ENCODE results near the gene ABHD8.

ABHD8 gene

DNA sequence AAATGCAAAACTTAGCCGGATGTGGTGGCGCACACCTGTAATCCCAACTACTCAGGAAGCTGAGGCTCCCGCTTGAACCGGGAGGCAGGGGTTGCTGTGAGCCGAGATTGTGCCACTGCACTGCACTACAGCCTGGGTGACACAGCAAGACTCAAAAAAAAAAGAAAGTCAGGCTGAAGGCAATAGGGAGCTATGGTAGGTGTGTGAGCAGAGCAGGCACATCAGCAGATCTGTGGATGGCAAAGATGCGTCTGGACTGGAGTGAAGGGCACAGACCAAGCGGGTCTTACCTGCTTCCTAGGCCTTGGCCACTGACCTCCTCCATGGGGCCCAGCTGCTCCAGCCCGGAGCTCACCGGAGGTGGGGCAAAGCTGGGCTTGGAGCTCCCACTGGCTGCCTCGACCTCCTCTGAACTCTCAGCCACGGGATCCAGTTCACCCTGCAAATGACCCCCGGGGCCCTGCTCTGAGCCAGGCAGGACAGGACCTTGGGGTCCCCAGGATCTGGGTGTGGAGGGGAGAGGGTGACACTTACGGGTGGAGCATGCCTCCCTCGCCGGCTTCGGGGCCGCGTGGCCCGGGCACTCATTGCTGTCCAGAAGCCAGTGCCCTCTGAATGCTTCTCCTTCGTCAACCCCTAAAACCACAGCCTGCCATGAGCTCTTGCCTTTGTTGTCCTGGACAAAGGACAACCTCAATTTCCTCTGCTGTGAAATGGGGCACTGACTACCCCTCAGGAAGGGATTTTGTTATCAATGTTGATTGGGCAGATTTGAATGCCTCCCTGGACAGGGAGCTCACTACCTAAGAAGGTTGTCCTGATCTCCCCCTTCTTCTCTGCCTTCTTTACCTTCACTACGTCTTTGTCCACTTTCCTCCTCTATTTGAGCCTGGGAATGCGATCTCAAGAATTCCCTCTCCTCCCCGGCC is 39.2 kb downstream of the ABHD8 start:
- DNase-seq, result no peak

DNA sequence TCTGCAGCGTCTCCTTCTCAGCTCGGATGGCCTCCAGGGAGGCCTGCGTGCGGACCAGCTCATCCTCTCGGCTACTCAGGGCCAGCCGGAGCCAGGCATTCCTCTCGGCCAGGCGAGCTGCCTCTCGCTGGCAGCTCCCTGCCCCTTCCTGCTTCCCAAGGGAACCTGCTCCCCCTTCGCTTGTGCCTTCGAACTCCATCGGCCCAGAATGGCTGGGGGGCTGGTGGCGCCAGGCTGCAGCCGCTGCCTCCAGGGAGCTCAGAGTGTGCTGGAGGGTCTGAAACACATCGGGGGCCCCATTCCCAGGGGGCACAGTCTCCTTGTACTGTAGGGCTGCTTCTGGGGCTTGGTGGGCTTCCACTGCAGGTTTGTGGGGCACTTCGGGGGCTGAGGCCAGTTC is 40.7 kb downstream of the ABHD8 start:
- DNase-seq, result no peak

DNA sequence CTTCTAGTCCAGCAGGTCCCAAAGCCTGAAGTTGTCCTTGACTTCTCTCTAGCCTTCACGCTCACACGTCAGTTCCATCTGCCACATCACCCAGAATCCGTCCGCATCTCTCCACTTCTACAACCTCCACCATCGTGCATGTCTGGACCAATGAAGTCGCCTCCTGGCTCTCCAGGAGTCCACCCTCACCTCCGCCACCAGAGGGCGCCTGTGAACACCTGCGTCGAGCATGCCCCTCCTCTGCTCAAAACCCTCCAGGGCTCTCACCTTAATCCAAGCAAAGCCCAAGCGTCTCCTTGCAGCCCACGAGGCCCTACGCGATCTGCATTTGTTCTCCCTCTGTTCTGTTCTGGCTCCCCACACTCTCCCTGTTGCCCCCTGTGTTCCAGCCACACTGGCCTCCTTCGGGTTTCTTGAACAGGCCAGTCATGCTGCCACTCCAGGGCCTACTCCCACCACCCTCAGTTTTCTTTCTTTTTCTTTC is 42.3 kb downstream of the ABHD8 start:
- peak; percentile 92 for DNase-seq

DNA sequence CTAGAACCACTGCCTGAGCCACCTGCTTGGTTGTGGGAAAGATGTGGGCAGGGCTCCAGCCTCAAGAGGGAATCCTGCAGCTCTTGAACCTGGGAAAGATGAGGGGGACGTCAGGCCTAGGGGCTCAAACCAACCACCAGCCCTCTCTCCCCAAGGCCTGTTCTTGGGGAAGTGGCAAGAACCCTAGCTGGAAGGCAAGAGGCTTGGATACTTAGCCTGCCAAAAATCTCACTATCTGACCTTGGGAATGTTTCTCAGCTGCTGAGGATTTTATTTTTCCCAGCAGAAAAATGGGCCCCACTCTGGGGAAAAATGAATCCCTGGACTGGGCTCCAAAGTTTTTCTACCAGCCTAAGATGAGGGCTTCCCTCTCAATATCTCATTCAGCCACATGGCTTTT is 43.3 kb downstream of the ABHD8 start:
- DNase-seq, result no peak

DNA sequence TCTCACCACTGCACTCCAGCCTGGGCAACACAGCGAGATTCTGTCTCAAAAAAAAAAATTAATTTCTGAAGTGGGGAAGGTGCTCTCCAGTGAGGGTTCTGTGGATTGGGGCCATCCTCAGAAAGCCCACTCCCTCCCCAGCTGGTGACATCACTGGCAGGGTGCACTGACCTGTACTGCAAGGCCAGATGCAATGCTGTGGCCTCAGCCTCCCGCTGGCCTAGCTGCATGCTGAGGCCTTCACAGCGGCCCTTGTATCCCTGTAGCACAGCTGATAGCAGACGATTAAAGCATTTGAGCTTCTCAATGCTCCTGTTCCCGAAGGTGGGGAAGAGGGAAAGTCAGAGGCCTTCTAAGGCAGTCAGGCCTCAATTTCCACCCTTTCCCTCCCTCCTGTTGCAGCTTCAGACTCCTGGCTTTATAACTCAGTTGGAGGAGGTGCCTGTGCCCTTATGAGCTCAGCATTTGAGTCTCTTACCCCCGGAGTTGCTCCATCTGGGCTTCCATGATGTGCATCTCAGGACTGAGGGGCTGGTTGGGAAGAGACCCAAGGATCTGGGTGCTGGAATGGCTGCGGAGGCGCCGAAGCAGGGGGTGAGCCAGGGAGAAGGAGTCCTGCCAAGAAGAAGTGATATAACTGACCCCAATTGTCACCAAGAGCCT is 44.0 kb downstream of the ABHD8 start:
- DNase-seq, result no peak

DNA sequence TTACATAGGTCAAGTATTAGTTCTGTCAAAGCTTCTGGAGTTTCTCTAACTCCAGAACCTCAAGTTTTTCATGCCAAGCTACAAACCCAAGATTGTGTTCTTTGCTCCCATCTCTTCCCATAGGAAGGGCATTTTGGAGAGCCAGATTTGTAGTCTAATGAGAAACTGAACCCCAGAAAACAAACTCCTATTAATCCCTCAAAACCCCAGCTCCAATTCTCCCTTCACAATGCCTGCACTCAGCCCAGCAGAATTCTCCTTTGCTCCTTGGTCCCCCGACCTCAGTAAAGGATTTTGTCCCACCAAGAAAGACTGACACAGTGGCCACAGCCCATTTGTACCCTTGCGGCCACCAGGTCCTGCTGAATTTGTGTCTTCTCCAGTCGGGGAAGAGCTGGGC is 47.1 kb downstream of the ABHD8 start:
- DNase-seq, result no peak

DNA sequence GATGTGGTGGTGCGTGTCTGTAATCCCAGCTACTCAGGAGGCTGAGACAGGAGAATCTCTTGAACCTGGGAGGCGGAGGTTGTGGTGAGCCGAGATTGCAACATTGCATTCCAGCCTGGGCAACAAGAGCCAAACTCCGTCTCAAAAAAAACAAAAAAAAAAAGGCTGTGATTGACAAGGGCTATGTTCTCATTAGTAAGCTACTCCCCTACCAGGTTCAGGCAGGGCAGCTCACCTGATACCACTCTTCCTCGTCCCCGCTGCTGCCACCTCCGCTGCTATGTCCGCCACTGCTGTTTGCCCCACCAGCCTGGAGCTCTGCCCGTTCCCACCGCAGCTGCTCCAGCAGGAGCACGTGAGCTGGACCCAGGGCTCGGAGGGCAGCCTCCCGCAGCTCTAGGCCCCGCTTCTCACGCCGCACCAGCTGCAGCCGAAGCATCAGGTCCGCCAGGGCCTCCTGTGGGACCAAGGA is 48.0 kb downstream of the ABHD8 start:
- DNase-seq, result no peak

DNA sequence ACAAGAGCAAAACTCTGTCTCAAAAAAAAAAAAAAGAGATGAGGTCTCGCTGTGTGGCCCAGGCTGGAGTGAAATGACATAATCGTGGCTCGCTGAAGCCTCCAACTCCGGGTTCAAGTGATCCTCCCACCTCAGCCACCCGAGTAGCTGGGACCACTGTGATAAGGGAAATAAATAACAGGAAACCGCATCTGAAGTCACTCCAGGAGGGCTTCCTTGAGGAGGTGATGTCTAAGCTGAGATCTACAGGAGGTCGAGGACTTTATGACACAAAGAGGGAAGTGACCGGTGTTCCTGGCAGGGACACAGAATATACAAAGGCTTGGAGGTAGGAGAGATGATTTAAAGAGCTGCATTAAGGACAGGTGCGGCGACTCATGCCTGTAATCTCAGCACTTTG is 48.6 kb downstream of the ABHD8 start:
- DNase-seq, result no peak

DNA sequence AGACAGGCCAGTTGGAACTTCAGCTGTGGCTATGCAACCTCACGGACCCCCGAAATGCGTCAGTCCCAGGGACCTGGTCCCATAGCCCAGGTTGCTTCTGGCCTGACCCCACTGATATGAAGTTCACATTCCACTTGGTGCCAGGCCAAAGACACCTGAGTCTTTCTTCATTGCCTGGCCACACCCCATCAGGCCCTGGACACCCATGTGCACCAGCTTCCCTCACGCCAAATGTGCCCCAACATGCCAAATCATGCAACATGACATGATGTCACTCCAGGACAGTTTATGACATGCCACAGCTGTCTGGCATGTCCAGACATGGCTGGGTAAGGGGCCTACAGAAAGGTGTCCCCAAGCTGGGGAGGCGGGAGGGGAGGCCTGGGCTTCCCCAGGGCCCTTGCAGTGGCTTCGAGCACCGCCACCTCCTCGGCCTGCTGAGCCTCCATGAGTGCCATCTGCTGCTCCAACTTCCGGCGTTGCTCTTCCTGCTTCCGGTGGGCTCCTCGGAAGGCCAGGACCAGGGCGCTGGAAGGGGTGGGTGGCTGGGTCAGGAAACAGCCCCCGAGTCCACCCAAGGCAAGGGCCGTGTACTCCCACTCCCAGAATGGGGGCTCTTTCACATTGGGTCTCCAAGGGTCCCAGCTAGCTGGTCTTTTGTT is 53.2 kb downstream of the ABHD8 start:
- no peak for DNase-seq

DNA sequence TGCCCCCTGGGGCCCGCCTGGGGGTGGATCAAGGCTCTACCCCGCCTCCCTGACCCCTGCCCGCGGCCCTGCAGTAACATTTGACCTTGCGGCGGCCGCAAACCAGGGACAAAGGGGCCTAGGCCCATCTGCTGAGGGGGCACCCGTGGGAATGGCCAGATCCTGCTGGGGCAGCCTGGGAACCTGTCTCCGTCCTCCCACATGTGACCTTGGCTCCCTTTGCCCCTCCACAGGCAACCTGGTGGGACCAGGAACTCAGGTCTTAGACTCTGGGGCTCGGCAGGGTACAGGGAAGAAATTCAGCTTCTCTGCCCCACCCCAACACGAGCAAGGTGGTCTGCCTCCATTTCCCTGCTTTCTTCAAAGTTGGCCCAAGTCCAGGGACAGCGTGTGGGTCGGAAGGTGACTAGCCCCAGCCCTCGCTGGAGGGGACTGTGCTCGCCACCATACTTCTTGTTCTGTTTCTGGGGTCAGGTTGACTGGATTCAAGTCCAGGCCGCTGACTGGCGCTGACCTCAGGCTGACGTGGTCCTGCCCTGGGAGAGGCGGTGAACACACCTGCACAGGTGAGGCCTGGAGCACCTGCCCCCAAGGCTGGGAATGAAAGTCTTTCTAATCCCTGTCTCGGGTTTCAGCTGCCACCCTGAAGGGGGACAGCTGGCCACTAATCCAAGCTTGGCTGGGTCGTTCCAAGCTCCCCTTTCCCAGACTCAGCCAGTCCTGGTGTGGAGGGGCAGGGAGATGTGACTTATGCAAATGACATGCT is 55.0 kb downstream of the ABHD8 start:
- DNase-seq, result no peak

DNA sequence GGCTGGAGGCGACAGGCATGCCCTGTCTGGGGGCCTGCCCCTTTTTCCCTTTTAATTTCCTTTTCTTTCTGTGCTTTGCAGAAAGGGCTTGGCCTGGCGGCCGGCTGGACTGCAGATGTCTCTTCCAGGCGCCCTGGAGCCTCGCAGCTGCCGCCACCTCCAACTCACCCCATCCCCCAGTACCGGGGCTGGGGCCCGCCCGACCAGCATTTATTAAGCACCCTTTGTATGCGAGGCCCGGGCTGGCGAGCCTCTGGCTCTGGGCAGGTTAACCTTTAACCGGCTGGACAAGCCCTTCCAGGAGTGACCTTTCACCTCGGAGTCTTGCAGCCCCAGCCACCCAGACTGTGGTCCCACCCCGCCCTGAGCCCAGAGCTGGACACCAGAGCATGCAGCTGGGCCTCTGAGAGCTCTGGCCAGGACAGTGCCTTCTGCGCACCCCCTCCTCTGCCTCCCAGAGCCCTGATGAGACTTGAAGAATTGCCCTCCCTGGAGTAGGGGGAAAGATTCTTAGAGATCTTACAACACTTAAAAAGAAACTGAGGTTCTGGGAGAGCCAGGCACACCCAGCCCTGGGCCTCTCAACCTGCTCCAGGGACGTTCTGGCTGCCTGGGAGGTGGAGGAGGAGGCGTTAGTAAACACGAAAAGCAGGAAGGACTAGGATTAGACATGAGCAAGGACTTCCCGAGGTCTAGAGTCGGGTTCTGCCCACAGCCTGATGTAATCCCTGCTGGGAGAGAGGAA is 56.4 kb downstream of the ABHD8 start:
- no peak for DNase-seq

DNA sequence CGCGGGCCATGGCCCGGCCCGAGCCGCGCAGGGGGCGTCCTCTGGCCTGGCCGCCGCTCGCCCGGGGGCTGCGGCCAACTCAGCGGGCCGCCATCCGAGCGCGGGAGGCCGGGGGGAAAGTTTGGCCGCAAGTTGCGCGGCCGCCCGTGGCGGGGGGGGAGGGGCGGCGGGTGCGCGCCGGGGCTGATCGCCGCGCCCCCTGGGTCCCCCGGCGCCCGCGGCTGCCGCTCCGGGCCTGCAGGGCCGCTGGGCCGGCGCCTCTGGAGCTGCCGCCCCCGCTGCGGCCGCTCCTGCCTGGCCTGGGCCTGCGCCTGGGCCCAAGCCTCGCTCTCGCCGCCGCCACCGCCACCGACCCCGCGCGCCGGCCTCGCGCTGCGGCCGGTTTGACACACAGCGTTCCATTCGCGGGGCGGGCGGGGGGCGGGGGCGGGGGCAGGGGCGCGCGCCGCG is 57.7 kb downstream of the ABHD8 start, which contains the start of gene NR2F6:
TSS of gene NR2F6 (minus strand) at position 385 of the 450 bp plus-strand sequence. CDS start 699 bp downstream, outside the sequence.
- no peak for DNase-seq

DNA sequence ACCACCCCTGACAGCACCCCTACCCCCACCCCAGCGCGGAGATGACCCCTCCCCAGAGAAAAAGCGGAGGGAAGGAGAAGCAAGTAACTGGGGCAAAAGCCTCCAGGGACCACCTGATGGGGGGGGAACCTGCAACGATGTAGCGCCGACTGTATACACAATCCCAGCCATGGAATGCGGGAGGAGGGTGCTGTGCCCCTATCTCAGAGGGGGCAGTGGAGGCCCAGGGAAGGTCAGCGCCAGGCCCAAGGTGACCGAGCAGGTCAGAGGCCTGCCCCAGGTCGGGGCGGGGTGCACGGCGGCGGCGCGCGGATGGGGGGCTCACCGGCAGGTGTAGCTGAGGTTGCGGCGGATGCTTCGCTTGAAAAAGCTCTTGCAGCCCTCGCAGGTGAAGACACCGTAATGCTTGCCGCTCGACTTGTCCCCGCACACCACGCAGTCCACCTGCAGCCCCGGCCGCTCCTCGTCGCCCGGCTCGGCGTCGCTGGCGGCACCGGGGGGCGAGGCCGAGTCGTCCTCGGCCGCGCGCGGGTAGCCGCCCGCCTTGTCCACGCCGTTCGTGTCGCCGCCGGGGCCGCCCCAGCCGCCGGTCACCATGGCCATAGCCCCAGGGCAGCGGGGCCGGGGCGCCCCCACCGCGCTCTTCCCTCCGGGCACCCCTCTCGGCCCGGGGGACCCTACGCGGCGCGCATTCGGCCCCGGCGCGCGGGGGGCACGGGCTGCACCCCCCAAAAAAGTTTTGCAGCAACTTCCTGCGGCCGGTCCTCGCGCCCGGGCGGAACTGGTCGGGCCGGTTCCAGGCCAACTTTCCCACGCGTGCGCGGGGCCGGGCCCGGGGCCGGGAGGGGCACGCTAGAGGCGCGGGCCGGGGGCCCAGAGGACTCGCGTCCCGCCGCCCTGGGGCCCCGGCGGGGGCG is 58.3 kb downstream of the ABHD8 start:
- DNase-seq, result no peak

DNA sequence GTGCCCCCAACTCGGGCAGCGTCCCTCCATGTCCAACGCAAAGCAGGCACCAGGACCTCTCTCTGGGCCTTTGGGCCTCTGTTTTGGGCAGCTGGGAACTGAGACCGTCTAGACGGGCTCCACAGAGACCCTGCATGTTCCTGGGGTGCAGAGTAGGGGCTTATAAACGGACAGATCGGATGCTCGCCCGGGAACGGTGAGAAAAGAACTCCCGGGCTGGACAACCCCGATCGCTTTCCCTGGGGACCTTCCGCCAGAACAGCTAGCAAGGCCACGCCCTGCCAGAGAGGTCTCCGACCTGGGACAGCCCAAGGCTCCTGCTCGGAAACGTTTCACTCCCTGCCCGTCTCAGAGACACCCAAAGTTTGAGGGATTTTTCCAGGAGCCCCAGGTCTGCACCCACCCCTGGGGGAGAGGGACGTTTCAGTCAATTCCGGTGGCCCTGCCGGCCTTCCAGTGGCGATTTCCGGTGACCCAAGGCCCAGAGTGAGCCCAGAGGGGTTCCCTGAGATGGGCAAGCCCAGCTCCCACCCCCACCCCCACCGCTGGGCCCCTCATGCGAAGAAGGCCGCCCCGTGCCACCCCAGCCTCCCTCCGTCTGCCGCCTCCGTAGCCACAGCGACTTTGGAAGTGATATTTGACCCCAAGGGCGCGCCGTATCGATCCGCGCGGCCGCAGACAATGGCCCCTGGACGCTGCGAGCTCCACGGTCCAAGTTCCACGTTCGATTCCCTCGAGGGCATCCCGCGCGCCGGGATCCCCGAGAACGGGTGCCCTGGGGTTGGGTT is 59.2 kb downstream of the ABHD8 start:
- no peak for DNase-seq

DNA sequence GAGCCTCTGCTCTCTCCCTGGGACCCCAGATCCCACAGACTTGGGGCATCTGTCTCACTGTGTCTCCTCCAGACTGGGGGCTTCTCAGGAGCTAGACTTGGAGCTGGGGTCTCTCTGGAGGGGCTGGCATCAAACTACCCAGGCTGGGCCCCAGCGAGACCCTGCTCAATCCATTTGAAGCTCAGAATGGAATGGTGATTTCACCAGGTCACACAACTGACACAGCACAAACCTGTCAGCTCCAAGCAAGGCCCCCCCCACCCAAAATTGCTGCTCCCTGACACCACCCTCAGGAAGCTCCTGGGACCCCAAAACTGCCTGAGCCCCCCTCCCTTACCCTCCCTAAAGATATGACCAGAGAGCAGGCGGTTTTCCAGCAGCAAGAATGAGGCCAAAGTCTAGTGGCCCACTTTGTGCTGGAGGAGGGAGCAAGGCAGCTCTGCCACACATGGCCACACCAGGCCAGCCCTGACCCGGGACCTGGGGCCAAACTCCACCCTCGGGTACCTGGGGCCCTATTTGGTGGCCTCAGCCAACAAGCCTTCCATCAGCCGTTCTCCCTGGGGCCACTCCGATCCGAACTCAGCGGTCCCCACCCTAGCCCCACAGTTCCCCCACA is 59.9 kb downstream of the ABHD8 start:
- no peak for DNase-seq

DNA sequence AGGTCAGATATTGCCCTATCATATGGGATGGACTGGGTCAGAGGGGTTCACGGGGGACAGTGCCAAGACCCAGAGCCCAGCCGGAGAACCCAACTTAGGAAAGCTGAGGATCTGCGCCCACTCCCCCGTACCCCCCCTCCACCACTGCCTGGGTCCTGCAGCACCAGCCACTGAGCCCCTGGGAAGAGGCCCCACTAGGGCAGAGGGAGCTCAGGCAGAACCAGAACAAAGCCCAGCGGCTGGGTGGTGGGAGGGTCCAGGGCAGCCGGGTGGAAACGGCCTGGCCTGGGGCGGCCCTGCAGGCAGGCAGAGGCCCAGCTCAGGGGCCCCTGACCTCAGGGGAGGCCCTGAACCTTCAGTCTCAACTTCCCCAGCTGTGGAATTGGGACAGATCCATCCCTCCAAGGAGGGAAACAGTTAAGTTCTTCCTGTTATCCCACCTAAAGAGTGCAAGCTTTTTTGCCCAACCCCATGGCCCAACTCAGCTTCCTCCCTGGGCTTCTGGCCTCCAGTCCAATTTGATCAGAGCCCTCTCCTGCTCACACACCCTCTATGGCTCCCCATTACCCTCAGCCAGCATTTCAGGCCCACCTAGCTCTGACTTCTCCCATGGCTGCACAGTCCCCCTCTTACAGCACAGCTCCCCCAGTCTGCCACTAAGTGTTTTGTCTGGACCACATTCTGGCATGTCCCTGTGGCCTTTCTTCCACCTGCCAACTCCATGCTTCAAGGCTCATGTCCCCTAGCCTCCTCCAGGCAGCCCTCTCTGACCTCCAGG is 60.6 kb downstream of the ABHD8 start:
- DNase-seq, result no peak

Measured in stimulated activated CD4-positive, alpha-beta T cell treated with anti-CD3 and anti-CD28 coated beads, Interleukin-1b, Interleukin-23, amount 100 ng/mL, for 48 hours (primary cell).